H1 (cell line): ENCODE measurements around the gene RCAN3. TPM values are rescaled to one million over a fixed set of nuclear protein-coding genes. Genes with fewer than 3 reads are reported as not detected.
A peak's percentile ranks its signal among the peaks of the same experiment; 100 is the strongest.

Source experiments
- CTCF ChIA-PET: fragments of 300-600 bp; sonication (Branson Sonifier 250); formaldehyde crosslinking; loops from one replicate; lab custom pipeline; 2021; ENCODE audit not compliant: partially characterized antibody; lab: Charles Lee
- POLR2A ChIA-PET: fragments of 300-600 bp; sonication (Branson Sonifier 250); formaldehyde crosslinking; loops from one replicate; lab custom pipeline; 2021; ENCODE audit warnings: inconsistent platforms; ENCODE audit not compliant: partially characterized antibody; lab: Charles Lee
- DNase-seq, 2 experiments: peaks; one replicate each; pipeline versions ENCODE4 v3.0.0 to v3.0.0-alpha.2; 2010 to 2022; ENCODE audit warnings: low spot score in 2 of 2, low read depth in 1 of 2, mixed read lengths in 1 of 2
- FAIRE-seq: peaks from 2 replicates; lab custom pipeline; 2011; peaks lifted over from hg19 to GRCh38; lab: Jason Lieb, UNC
- H2AFZ ChIP-seq: 2 replicates; pipeline ENCODE4 v1.8.1; 2012; ENCODE audit warnings: low read length, inconsistent platforms
- H2AK5ac ChIP-seq: 2 replicates; pipeline ENCODE4 v1.6.1; 2013; ENCODE audit warnings: low read depth, low read length
- H2BK120ac ChIP-seq: replicated peaks from 2 replicates; pipeline ENCODE3; 2013; ENCODE audit warnings: low read depth, low read length, inconsistent platforms
- H2BK12ac ChIP-seq: 2 replicates; pipeline ENCODE4 v1.6.1; 2013; ENCODE audit warnings: low read depth, low read length
- H2BK15ac ChIP-seq: 2 replicates; pipeline ENCODE4 v1.6.1; 2013; ENCODE audit warnings: low read length
- H2BK20ac ChIP-seq: 2 replicates; pipeline ENCODE4 v1.6.1; 2013; ENCODE audit warnings: low read length
- H2BK5ac ChIP-seq: 2 replicates; pipeline ENCODE4 v1.6.1; 2013; ENCODE audit warnings: low read depth, low read length
- H3K14ac ChIP-seq: 2 replicates; pipeline ENCODE4 v1.6.1; 2013; ENCODE audit warnings: inconsistent platforms; ENCODE audit not compliant: insufficient read length
- H3K18ac ChIP-seq: 2 replicates; pipeline ENCODE4 v1.6.1; 2013; ENCODE audit warnings: low read length; ENCODE audit errors: extremely low read depth
- H3K23ac ChIP-seq: 2 replicates; pipeline ENCODE4 v1.6.1; 2013; ENCODE audit warnings: inconsistent platforms; ENCODE audit not compliant: insufficient read length
- H3K23me2 ChIP-seq: 2 replicates; pipeline ENCODE4 v1.6.1; 2013; ENCODE audit warnings: low read depth, low read length
- H3K27ac ChIP-seq: 2 replicates; pipeline ENCODE4 v1.6.1; 2011; ENCODE audit warnings: low read depth, low read length, inconsistent platforms
- H3K27me3 ChIP-seq, 4 experiments: replicated peaks in 1 of 4; 1 replicate in 1 of 4; 2 replicates in 3 of 4; pipeline versions ENCODE4 v1.6.1 to v1.8.1; 2011 to 2013; ENCODE audit warnings: low read length in 3 of 4, mild to moderate bottlenecking in 3 of 4, inconsistent platforms in 2 of 4, mixed read lengths in 2 of 4, moderate library complexity in 1 of 4; ENCODE audit not compliant: control insufficient read depth in 3 of 4, insufficient read depth in 3 of 4; ENCODE audit errors: extremely low read depth in 1 of 4
- H3K36me3 ChIP-seq, 4 experiments: 2 replicates each; pipeline versions ENCODE4 v1.6.1 to v1.8.1; 2011 to 2013; ENCODE audit warnings: mild to moderate bottlenecking in 4 of 4, low read length in 3 of 4, moderate library complexity in 2 of 4, control low read depth in 1 of 4, inconsistent platforms in 1 of 4; ENCODE audit not compliant: insufficient read depth in 4 of 4, control insufficient read depth in 2 of 4
- H3K4ac ChIP-seq: replicated peaks from 2 replicates; pipeline ENCODE3; 2013; ENCODE audit warnings: low read length, low read depth, mixed read lengths, inconsistent platforms; ENCODE audit not compliant: insufficient read length
- H3K4me1 ChIP-seq, 4 experiments: replicated peaks in 1 of 4; 1 replicate in 1 of 4; 2 replicates in 3 of 4; pipeline versions ENCODE4 v1.6.1 to v1.8.1; 2011 to 2013; ENCODE audit warnings: low read length in 3 of 4, inconsistent platforms in 2 of 4, mixed read lengths in 1 of 4; ENCODE audit not compliant: insufficient read depth in 4 of 4, control insufficient read depth in 3 of 4
- H3K4me2 ChIP-seq, 2 experiments: 2 replicates each; pipeline versions ENCODE4 v1.6.1 to v1.8.1; 2011 to 2013; ENCODE audit warnings: low read depth in 2 of 2, low read length in 2 of 2, control low read depth in 1 of 2, inconsistent platforms in 1 of 2, mild to moderate bottlenecking in 1 of 2; ENCODE audit not compliant: insufficient read depth in 1 of 2
- H3K4me3 ChIP-seq, 4 experiments: fragments of 200-600, 300-600 bp in 1 of 4; sonication (generic), shearing (Covaris generic), sonication (Bioruptor Twin) in 1 of 4; 2 replicates each; pipeline versions ENCODE4 v1.5.1 to v1.8.1; 2011 to 2016; ENCODE audit warnings: low read length in 4 of 4, low read depth in 3 of 4, control low read depth in 2 of 4, inconsistent platforms in 2 of 4, mild to moderate bottlenecking in 2 of 4, mixed read lengths in 1 of 4, moderate library complexity in 1 of 4; ENCODE audit not compliant: insufficient read depth in 2 of 4; ENCODE audit errors: extremely low read depth in 1 of 4
- H3K56ac ChIP-seq: replicated peaks from 2 replicates; pipeline ENCODE3; 2013; ENCODE audit warnings: low read depth, mild to moderate bottlenecking, mixed read lengths, low read length, inconsistent platforms; ENCODE audit not compliant: insufficient read length
- H3K79me1 ChIP-seq: 2 replicates; pipeline ENCODE4 v1.6.1; 2013; ENCODE audit warnings: low read depth, low read length, control low read depth
- H3K79me2 ChIP-seq, 2 experiments: 2 replicates each; pipeline versions ENCODE4 v1.6.1 to v1.8.1; 2012 to 2013; ENCODE audit warnings: low read length in 2 of 2, mild to moderate bottlenecking in 2 of 2, inconsistent platforms in 1 of 2; ENCODE audit not compliant: insufficient read depth in 2 of 2, control insufficient read depth in 1 of 2
- H3K9ac ChIP-seq, 4 experiments: replicated peaks in 1 of 4; 1 replicate in 1 of 4; 2 replicates in 3 of 4; pipeline versions ENCODE4 v1.6.1 to v1.8.1; 2011 to 2013; ENCODE audit warnings: low read depth in 3 of 4, low read length in 3 of 4, control low read depth in 2 of 4, mild to moderate bottlenecking in 2 of 4, moderate library complexity in 2 of 4, inconsistent platforms in 1 of 4; ENCODE audit errors: extremely low read depth in 1 of 4
- H3K9me3 ChIP-seq, 2 experiments: 2 replicates each; pipeline versions ENCODE4 v1.6.1 to v1.8.1; 2012 to 2013; ENCODE audit warnings: mild to moderate bottlenecking in 2 of 2, moderate library complexity in 2 of 2, control low read depth in 1 of 2, inconsistent platforms in 1 of 2, low read depth in 1 of 2, low read length in 1 of 2, mixed read lengths in 1 of 2; ENCODE audit not compliant: insufficient read depth in 2 of 2
- H4K20me1 ChIP-seq, 2 experiments: replicated peaks in 1 of 2; 2 replicates each; pipeline versions ENCODE3 to v1.8.1; 2011 to 2013; ENCODE audit warnings: inconsistent platforms in 2 of 2, low read length in 2 of 2, mild to moderate bottlenecking in 1 of 2; ENCODE audit not compliant: insufficient read depth in 2 of 2, control insufficient read depth in 1 of 2
- H4K5ac ChIP-seq: 2 replicates; pipeline ENCODE4 v1.6.1; 2013; ENCODE audit warnings: low read length, low read depth, mixed read lengths, inconsistent platforms; ENCODE audit not compliant: insufficient read length
- H4K8ac ChIP-seq: 2 replicates; pipeline ENCODE4 v1.8.0; 2013; ENCODE audit warnings: mild to moderate bottlenecking, moderate library complexity, low read length, inconsistent platforms; ENCODE audit not compliant: insufficient read depth; ENCODE audit errors: extremely low read depth
- H4K91ac ChIP-seq: replicated peaks from 2 replicates; pipeline ENCODE3; 2013; ENCODE audit warnings: low read length, mixed read lengths, inconsistent platforms; ENCODE audit not compliant: insufficient read length
- CEBPB ChIP-seq: IDR thresholded peaks from 2 replicates; pipeline ENCODE4 v1.6.1; 2012; ENCODE audit warnings: low read depth, low read length
- CHD1 ChIP-seq: IDR thresholded peaks from 2 replicates; pipeline ENCODE4 v1.6.1; 2012; ENCODE audit warnings: low read depth, low read length, improper control_type of control experiment
- EZH2 ChIP-seq: fragments of 200-600 bp; sonication (generic); IDR thresholded peaks from 2 replicates; pipeline ENCODE4 v1.7.1; 2012; ENCODE audit warnings: low read depth, mild to moderate bottlenecking, moderate library complexity, low read length, inconsistent platforms; ENCODE audit not compliant: severe bottlenecking
- JUN ChIP-seq: IDR thresholded peaks from 2 replicates; pipeline ENCODE4 v1.6.1; 2011; ENCODE audit warnings: low read depth, mild to moderate bottlenecking, improper control_type of control experiment, low read length
- PHF8 ChIP-seq: fragments of 200-600 bp; sonication (generic); conservative IDR thresholded peaks from 2 replicates; pipeline ENCODE4 v1.7.1; 2012; ENCODE audit warnings: low read depth, mild to moderate bottlenecking, inconsistent platforms, low read length, moderate library complexity
- POLR2AphosphoS5 ChIP-seq: IDR thresholded peaks from 2 replicates; pipeline ENCODE4 v1.6.1; 2011; ENCODE audit warnings: low read depth, low read length
- SIRT6 ChIP-seq: IDR thresholded peaks from one replicate; pipeline ENCODE4 v1.7.1; 2012; ENCODE audit warnings: low read length, inconsistent platforms
- SP2 ChIP-seq: IDR thresholded peaks from 2 replicates; pipeline ENCODE4 v1.6.1; 2012; ENCODE audit warnings: mild to moderate bottlenecking, low read length, inconsistent platforms
- TAF1 ChIP-seq: IDR thresholded peaks from 2 replicates; pipeline ENCODE4 v1.6.1; 2011; ENCODE audit warnings: mild to moderate bottlenecking, low read depth, low read length
- TAF7 ChIP-seq: optimal IDR thresholded peaks from 2 replicates; pipeline ENCODE3; 2011; ENCODE audit warnings: low read depth, mild to moderate bottlenecking, inconsistent platforms, low read length, moderate library complexity, borderline replicate concordance
- WGBS, 2 experiments: shearing (Covaris generic) in 1 of 2; methylation state at CpG; one replicate each; pipeline versions ENCODE4 v1.1.6 to v1.1.7; 2013 to 2015; ENCODE audit warnings: low lambda C conversion rate in 2 of 2, mixed read lengths in 2 of 2, inconsistent platforms in 1 of 2, low coverage in 1 of 2, missing lambda C conversion rate in 1 of 2; ENCODE audit not compliant: insufficient replicate concordance in 2 of 2, insufficient coverage in 1 of 2, insufficient read length in 1 of 2; ENCODE audit errors: extremely low coverage in 1 of 2, missing lambda C conversion rate in 1 of 2; 5-methylcytosine and 5-hydroxymethylcytosine counted together
- polyA plus RNA-seq, 7 experiments: library from polyadenylated mRNA; depleted of rRNA in 3 of 7; stranded (reverse) in 5 of 7; unstranded in 2 of 7; fragments of >200 nt in 5 of 7; fragments of 200-250 nt in 2 of 7; gene quantifications; 1 replicate in 5 of 7; 2 replicates in 1 of 7; 4 replicates in 1 of 7; pipeline versions ENCODE4 v1.2.1 to v1.2.3, GENCODE V29; 2011 to 2013; ENCODE audit warnings: missing spikeins in 2 of 7, mixed read lengths in 2 of 7
- total RNA-seq: library from RNA; stranded (reverse); fragmentation: NEBNext Ultra II Directional; extraction: Animal tissue kit (Norgen Biotek cat#: 25700); gene quantifications from 2 replicates; pipeline ENCODE4 v1.2.1, GENCODE V29; 2021

The RCAN3 gene
- total and polyA plus RNA-seq, 2 of the 8 experiments (the other 6 are each of a cell fraction or from before 2014, with no cell fraction given) = 5.6 to 16.6 TPM

- H2AK5ac ChIP-seq = no peak overlapping the region
- H3K4me3 ChIP-seq = no peak overlapping the region
- no peak overlapping the region for H4K8ac ChIP-seq
- CTCF ChIA-PET = interaction anchor here (0.7 to 1.9 kb wide), 9 partner anchors 9 to 358 kb away, joined by 3 to 11 read pairs (median 4); no protein-coding TSS in a partner anchor
- peak overlapping the region; percentile 39; the same call in 1 of the 2 replicates for H2BK12ac ChIP-seq
- no peaks in the 10 kb centered on the region for H3K79me1 ChIP-seq
- no peak for FAIRE-seq
- no peak overlapping the region for H2BK120ac ChIP-seq
- no peak overlapping the region for H3K9ac ChIP-seq
- no peak for DNase-seq
- H3K9me3 ChIP-seq = no peaks in the 10 kb centered on the region
- no peaks in the 10 kb centered on the region for H3K36me3 ChIP-seq
- H4K20me1 ChIP-seq = no peaks in the 10 kb centered on the region
- no peak overlapping the region for H4K91ac ChIP-seq
- no peak overlapping the region for H3K27ac ChIP-seq
- peaks cover 0 to 30% (median 20%) of the 10 kb centered on the region in 4 experiments; a peak in 5 of 7 replicates for H3K27me3 ChIP-seq
- H3K4me1 ChIP-seq = peaks cover 1 to 10% (median 3%) of the 10 kb centered on the region in 4 experiments; a peak in 4 of 7 replicates
- 92% methylated on average over 9 of the region's 9 CpGs; no CpG with 5 or more reads in 1 of the 2 experiments for WGBS, 2 experiments
- H3K4me2 ChIP-seq = no peak overlapping the region
- H3K23me2 ChIP-seq = peaks cover 7% of the 10 kb centered on the region; the same call in 1 of the 2 replicates
- TF ChIP-seq PHF8 (no peak), CEBPB (no peak), EZH2 (no peak), CHD1 (no peak), POLR2AphosphoS5 (no peak), SP2 (no peak), TAF1 (no peak), TAF7 (no peak), JUN (no peak), SIRT6 (no peak)
- H2AFZ ChIP-seq = no peak overlapping the region
- no peak overlapping the region for H3K4ac ChIP-seq
- POLR2A ChIA-PET = interaction anchor here (1.0 to 1.2 kb wide), 2 partner anchors 84 to 145 kb away, joined by 3 read pairs; partner anchors contain the start of gene STPG1
- H4K5ac ChIP-seq = no peak overlapping the region
- H3K23ac ChIP-seq = no peak overlapping the region
- H3K18ac ChIP-seq = no peak overlapping the region; the same call in 1 of the 2 replicates
- no peak overlapping the region for H2BK5ac ChIP-seq
- H2BK20ac ChIP-seq = no peak overlapping the region
- no peak overlapping the region for H3K56ac ChIP-seq
- H2BK15ac ChIP-seq = 0 out of 2 replicates have a peak overlapping the region, but pooled peaks have one; percentile 53
- H3K14ac ChIP-seq = no peak overlapping the region
- no peaks in the 10 kb centered on the region for H3K79me2 ChIP-seq
These were observed 55.1 kb downstream of the RCAN3 start for GRCh38 chr1:24557711-24558131.
